IMR-90 (cell line): Measurements from ENCODE around the gene LIG1. TPM values are rescaled to one million over a fixed set of nuclear protein-coding genes. Genes with fewer than 3 reads are reported as not detected.
A peak's percentile ranks its signal among the peaks of the same experiment; 100 is the strongest.

ENCODE experiments used
- ATAC-seq: fragments of 200-7000 bp; cut with Tn5 transposase; 2 replicates; pipeline ENCODE4 v1.9.1; 2020; ENCODE audit warnings: low read depth, mild to moderate bottlenecking, moderate library complexity
- BruUV-seq: library from RNA; stranded (reverse); fragments of 400-500 nt; replicated peaks from 2 replicates; lab custom pipeline; 2021; lab: Mats Ljungman, UMichigan
- CTCF ChIA-PET: fragments of 300-600 bp; formaldehyde crosslinking; extraction: SDS; loops from one replicate; lab custom pipeline; 2021; ENCODE audit warnings: antibody characterized with exemption; lab: Yijun Ruan, JAX
- POLR2A ChIA-PET: fragments of 300-600 bp; sonication (Branson Sonifier 250); formaldehyde crosslinking; loops from one replicate; lab custom pipeline; 2022; ENCODE audit warnings: antibody characterized with exemption; ENCODE audit not compliant: unreplicated experiment; lab: Charles Lee
- DNase-seq: peaks from one replicate; pipeline ENCODE4 v3.0.0; 2013
- H2AFZ ChIP-seq: replicated peaks from 2 replicates; pipeline ENCODE3; 2013; ENCODE audit warnings: low read length, mild to moderate bottlenecking; ENCODE audit not compliant: poor library complexity
- H2AK5ac ChIP-seq: 2 replicates; pipeline ENCODE4 v1.6.1; 2013; ENCODE audit warnings: low read depth, low read length, inconsistent platforms
- H2AK9ac ChIP-seq: replicated peaks from 2 replicates; pipeline ENCODE3; 2013; ENCODE audit warnings: mild to moderate bottlenecking, low read depth, low read length, moderate library complexity; ENCODE audit not compliant: poor library complexity
- H2BK120ac ChIP-seq: 2 replicates; pipeline ENCODE4 v1.6.1; 2013; ENCODE audit warnings: low read depth, low read length, inconsistent platforms
- H2BK15ac ChIP-seq: 3 replicates; pipeline ENCODE4 v1.6.1; 2013; ENCODE audit warnings: low read depth, low read length, inconsistent platforms
- H2BK20ac ChIP-seq: 2 replicates; pipeline ENCODE4 v1.6.1; 2013; ENCODE audit warnings: low read depth, mild to moderate bottlenecking, inconsistent platforms, low read length, moderate library complexity
- H2BK5ac ChIP-seq: 2 replicates; pipeline ENCODE4 v1.6.1; 2013; ENCODE audit warnings: mild to moderate bottlenecking, low read depth, low read length, inconsistent platforms; ENCODE audit not compliant: poor library complexity, severe bottlenecking
- H3K14ac ChIP-seq: replicated peaks from 2 replicates; pipeline ENCODE4 v1.6.1; 2013; ENCODE audit warnings: low read depth, low read length, inconsistent platforms
- H3K18ac ChIP-seq: 2 replicates; pipeline ENCODE4 v1.6.1; 2013; ENCODE audit warnings: low read depth, low read length, control low read depth
- H3K23ac ChIP-seq: 2 replicates; pipeline ENCODE4 v1.6.1; 2013; ENCODE audit warnings: low read depth, low read length, inconsistent platforms
- H3K27ac ChIP-seq: 2 replicates; pipeline ENCODE4 v1.5.1; 2013; ENCODE audit warnings: mild to moderate bottlenecking, control low read depth, low read length; ENCODE audit not compliant: insufficient read depth
- H3K27me3 ChIP-seq: 2 replicates; pipeline ENCODE4 v1.6.1; 2013; ENCODE audit warnings: low read length; ENCODE audit not compliant: control insufficient read depth, insufficient read depth
- H3K36me3 ChIP-seq: 2 replicates; pipeline ENCODE4 v1.6.1; 2013; ENCODE audit warnings: low read length, mixed read lengths; ENCODE audit not compliant: control insufficient read depth, insufficient read depth
- H3K4ac ChIP-seq: 2 replicates; pipeline ENCODE4 v1.6.1; 2013; ENCODE audit warnings: low read depth, low read length, inconsistent platforms
- H3K4me1 ChIP-seq: 2 replicates; pipeline ENCODE4 v1.6.1; 2013; ENCODE audit warnings: low read length, mixed read lengths; ENCODE audit not compliant: control insufficient read depth, insufficient read depth
- H3K4me2 ChIP-seq: 2 replicates; pipeline ENCODE4 v1.6.1; 2013; ENCODE audit warnings: low read depth, mild to moderate bottlenecking, control low read depth, low read length, moderate library complexity
- H3K4me3 ChIP-seq: 2 replicates; pipeline ENCODE4 v1.5.1; 2013; ENCODE audit warnings: low read depth, mild to moderate bottlenecking, control low read depth, low read length, moderate library complexity; ENCODE audit not compliant: insufficient read depth
- H3K56ac ChIP-seq: 2 replicates; pipeline ENCODE4 v1.6.1; 2013; ENCODE audit warnings: low read length, inconsistent platforms; ENCODE audit not compliant: insufficient read depth; ENCODE audit errors: extremely low read depth
- H3K79me1 ChIP-seq, 2 experiments: 2 replicates each; pipeline ENCODE4 v1.6.1; 2013; ENCODE audit warnings: low read length in 2 of 2, inconsistent platforms in 1 of 2, low read depth in 1 of 2
- H3K9ac ChIP-seq: 2 replicates; pipeline ENCODE4 v1.6.1; 2013; ENCODE audit warnings: low read depth, low read length, control low read depth
- H3K9me1 ChIP-seq: 2 replicates; pipeline ENCODE4 v1.6.1; 2013; ENCODE audit warnings: low read length, inconsistent platforms; ENCODE audit not compliant: insufficient read depth
- H3K9me3 ChIP-seq: 2 replicates; pipeline ENCODE4 v1.6.1; 2013; ENCODE audit warnings: low read length; ENCODE audit not compliant: control insufficient read depth, insufficient read depth
- H4K20me1 ChIP-seq: 2 replicates; pipeline ENCODE4 v1.6.1; 2013; ENCODE audit warnings: low read length, inconsistent platforms; ENCODE audit not compliant: insufficient read depth
- H4K5ac ChIP-seq: 2 replicates; pipeline ENCODE4 v1.6.1; 2013; ENCODE audit warnings: mild to moderate bottlenecking, low read depth, low read length, control low read depth
- H4K8ac ChIP-seq, 2 experiments: 2 replicates each; pipeline ENCODE4 v1.6.1; 2013; ENCODE audit warnings: low read depth in 2 of 2, low read length in 2 of 2, control low read depth in 1 of 2, inconsistent platforms in 1 of 2
- H4K91ac ChIP-seq: 2 replicates; pipeline ENCODE4 v1.6.1; 2013; ENCODE audit warnings: low read depth, low read length, inconsistent platforms; ENCODE audit not compliant: insufficient read depth
- CEBPB ChIP-seq: IDR thresholded peaks from 2 replicates; pipeline ENCODE4 v1.6.1; 2012; ENCODE audit warnings: low read depth, low read length, improper control_type of control experiment
- CTCF ChIP-seq: conservative IDR thresholded peaks from 2 replicates; pipeline ENCODE4 v1.5.1; 2012; ENCODE audit warnings: mild to moderate bottlenecking, low read depth, low read length, improper control_type of control experiment
- ELK1 ChIP-seq: fragments of 150-350 bp; IDR thresholded peaks from 2 replicates; pipeline ENCODE4 v1.6.1; 2016; ENCODE audit warnings: low read depth, mild to moderate bottlenecking, low read length, moderate library complexity, borderline replicate concordance
- FOS ChIP-seq: fragments of 150-350 bp; IDR thresholded peaks from 2 replicates; pipeline ENCODE4 v1.6.1; 2016; ENCODE audit warnings: low read depth, low read length
- MXI1 ChIP-seq: IDR thresholded peaks from 2 replicates; pipeline ENCODE4 v1.6.1; 2012; ENCODE audit warnings: low read depth, mild to moderate bottlenecking, low read length, moderate library complexity, borderline replicate concordance
- POLR2A ChIP-seq: IDR thresholded peaks from 2 replicates; pipeline ENCODE4 v1.6.1; 2012; ENCODE audit warnings: mild to moderate bottlenecking, low read depth, low read length
- RAD21 ChIP-seq: IDR thresholded peaks from 2 replicates; pipeline ENCODE4 v1.6.1; 2012; ENCODE audit warnings: low read length, improper control_type of control experiment
- RFX5 ChIP-seq: IDR thresholded peaks from 2 replicates; pipeline ENCODE4 v1.8.0; 2012; ENCODE audit warnings: low read depth, mild to moderate bottlenecking, low read length, moderate library complexity
- SMC3 ChIP-seq: fragments of 150-350 bp; IDR thresholded peaks from 2 replicates; pipeline ENCODE4 v1.6.1; 2016; ENCODE audit warnings: low read depth, mild to moderate bottlenecking, antibody characterized with exemption, low read length, moderate library complexity
- WGBS, 2 experiments: methylation state at CpG; one replicate each; pipeline versions ENCODE4 v1.1.5 to v1.1.7; 2013; ENCODE audit warnings: missing lambda C conversion rate in 2 of 2; ENCODE audit not compliant: insufficient read length in 1 of 2; ENCODE audit errors: extremely low coverage in 2 of 2; 5-methylcytosine and 5-hydroxymethylcytosine counted together
- dilution Hi-C: fragments of 300-500 bp; cut with HindIII; formaldehyde crosslinking; loops from one replicate; pipeline ENCODE4 v1.14.3; 2018; ENCODE audit warnings: low sequenced_read_pairs; ENCODE audit not compliant: unreplicated experiment
- in situ Hi-C: fragments of 300-500 bp; cut with MboI; formaldehyde crosslinking; loops from 3 replicates; pipeline ENCODE4 v1.14.3; 2019; ENCODE audit warnings: low sequenced_read_pairs, inconsistent platforms, mixed read lengths
- intact Hi-C: fragments of 100-400 bp; cut with micrococcal nuclease; formaldehyde crosslinking; loops from 2 replicates; pipeline ENCODE4 v1.10.0; 2022
- polyA plus RNA-seq, 3 experiments: library from polyadenylated mRNA; depleted of rRNA; stranded (reverse); fragments of >200 nt; gene quantifications; 2 replicates each; pipeline ENCODE4 v1.2.3, GENCODE V29; 2012; ENCODE audit warnings: low replicate concordance in 1 of 3
- total RNA-seq: library from RNA; depleted of rRNA; stranded (reverse); fragments of >200 nt; gene quantifications from 2 replicates; pipeline ENCODE4 v1.2.3, GENCODE V29; 2012
- TF ChIP-seq, protein P1 (sequence below): fragments of 150-350 bp; IDR thresholded peaks from 2 replicates; pipeline ENCODE4 v1.6.1; 2017; ENCODE audit warnings: mild to moderate bottlenecking, antibody characterized with exemption, low read length, low read depth

Gene LIG1
- total and polyA plus RNA-seq, 2 of the 4 experiments (the other 2 are of a cell fraction), result 24.9 to 34.0 TPM

- intact Hi-C loops (no loop called here), in situ Hi-C loops (no loop called here), dilution Hi-C loops (no loop called here)
- no peak overlapping the region for H2BK20ac ChIP-seq
- H3K36me3 ChIP-seq, result no peaks in the 10 kb centered on the region
- H2BK120ac ChIP-seq, result no peak overlapping the region; the same call in 1 of the 2 replicates
- H3K9me3 ChIP-seq, result peaks cover 2% of the 10 kb centered on the region; the same call in 1 of the 2 replicates
- DNase-seq (no peak), ATAC-seq (peak; percentile 56; the same call in 1 of the 2 replicates)
- H3K27ac ChIP-seq, result no peak overlapping the region
- H3K9me1 ChIP-seq, result no peaks in the 10 kb centered on the region
- H3K56ac ChIP-seq, result no peak overlapping the region
- H2AK5ac ChIP-seq, result no peak overlapping the region
- H3K4me3 ChIP-seq, result no peak overlapping the region
- no peak overlapping the region for H3K23ac ChIP-seq
- no peak overlapping the region for H2BK15ac ChIP-seq
- no peaks in the 10 kb centered on the region for H3K4me1 ChIP-seq
- no CpG with 5 or more reads among the region's 3 CpGs for WGBS, 2 experiments
- no peak overlapping the region for H4K5ac ChIP-seq
- no peak overlapping the region for H2BK5ac ChIP-seq
- H2AFZ ChIP-seq, result peak overlapping the region; percentile 33
- H3K9ac ChIP-seq, result no peak overlapping the region
- no peak overlapping the region for H2AK9ac ChIP-seq
- ChIA-PET POLR2A (no interaction called here), CTCF (no interaction called here)
- H4K91ac ChIP-seq, result no peak overlapping the region
- H3K79me1 ChIP-seq, result no peaks in the 10 kb centered on the region
- H4K20me1 ChIP-seq, result no peaks in the 10 kb centered on the region
- TF ChIP-seq SMC3, result no peak
- no peak for TF ChIP-seq FOS
- no peak for TF ChIP-seq CEBPB
- no peak for TF ChIP-seq RAD21
- TF ChIP-seq POLR2A, result no peak
- TF ChIP-seq CTCF, result no peak
- no peak for TF ChIP-seq MXI1
- TF ChIP-seq RFX5, result no peak
- TF ChIP-seq, protein P1, sequence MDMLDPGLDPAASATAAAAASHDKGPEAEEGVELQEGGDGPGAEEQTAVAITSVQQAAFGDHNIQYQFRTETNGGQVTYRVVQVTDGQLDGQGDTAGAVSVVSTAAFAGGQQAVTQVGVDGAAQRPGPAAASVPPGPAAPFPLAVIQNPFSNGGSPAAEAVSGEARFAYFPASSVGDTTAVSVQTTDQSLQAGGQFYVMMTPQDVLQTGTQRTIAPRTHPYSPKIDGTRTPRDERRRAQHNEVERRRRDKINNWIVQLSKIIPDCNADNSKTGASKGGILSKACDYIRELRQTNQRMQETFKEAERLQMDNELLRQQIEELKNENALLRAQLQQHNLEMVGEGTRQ, result no peak
- no peak for TF ChIP-seq ELK1
- no peak overlapping the region for H3K4me2 ChIP-seq
- H3K14ac ChIP-seq, result no peak overlapping the region
- H3K18ac ChIP-seq, result no peak overlapping the region
- BruUV-seq, result no TSS peak
- no peak overlapping the region; the same call in 1 of the 2 replicates for H3K4ac ChIP-seq
- H4K8ac ChIP-seq, result no peak overlapping the region; a peak in 1 of 4 replicates
- peaks cover 5% of the 10 kb centered on the region for H3K27me3 ChIP-seq
Measured at GRCh38 chr19:48085076-48085475, 85.1 kb downstream of the LIG1 start.
